ENCODE data around the gene PLA2G4C. TPM values are rescaled to one million over a fixed set of nuclear protein-coding genes. Genes with fewer than 3 reads are reported as not detected.

The PLA2G4C gene
- total RNA-seq, 1 experiment from 2014 or later = 4.5 TPM

- TF ChIP-seq, protein P1, sequence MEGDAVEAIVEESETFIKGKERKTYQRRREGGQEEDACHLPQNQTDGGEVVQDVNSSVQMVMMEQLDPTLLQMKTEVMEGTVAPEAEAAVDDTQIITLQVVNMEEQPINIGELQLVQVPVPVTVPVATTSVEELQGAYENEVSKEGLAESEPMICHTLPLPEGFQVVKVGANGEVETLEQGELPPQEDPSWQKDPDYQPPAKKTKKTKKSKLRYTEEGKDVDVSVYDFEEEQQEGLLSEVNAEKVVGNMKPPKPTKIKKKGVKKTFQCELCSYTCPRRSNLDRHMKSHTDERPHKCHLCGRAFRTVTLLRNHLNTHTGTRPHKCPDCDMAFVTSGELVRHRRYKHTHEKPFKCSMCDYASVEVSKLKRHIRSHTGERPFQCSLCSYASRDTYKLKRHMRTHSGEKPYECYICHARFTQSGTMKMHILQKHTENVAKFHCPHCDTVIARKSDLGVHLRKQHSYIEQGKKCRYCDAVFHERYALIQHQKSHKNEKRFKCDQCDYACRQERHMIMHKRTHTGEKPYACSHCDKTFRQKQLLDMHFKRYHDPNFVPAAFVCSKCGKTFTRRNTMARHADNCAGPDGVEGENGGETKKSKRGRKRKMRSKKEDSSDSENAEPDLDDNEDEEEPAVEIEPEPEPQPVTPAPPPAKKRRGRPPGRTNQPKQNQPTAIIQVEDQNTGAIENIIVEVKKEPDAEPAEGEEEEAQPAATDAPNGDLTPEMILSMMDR (IDR thresholded peaks at IDR 0.05) = no peak
These were observed 37.1 kb upstream of the PLA2G4C start (continued) for GRCh38 chr19:48147597-48148175.

- POLR2A ChIA-PET = no interaction called here
These were observed 28.4 kb upstream of the PLA2G4C start for GRCh38 chr19:48139053-48139452.

More at GRCh38 chr19:48139053-48139452, 28.4 kb upstream of the PLA2G4C start:
- TF ChIP-seq ATF6 (CRISPR knock-in tag; IDR thresholded peaks at IDR 0.05) (no peak), OVOL2 (CRISPR knock-in tag; IDR thresholded peaks at IDR 0.05; ENCODE audit: borderline replicate concordance) (no peak), ESRRA (CRISPR knock-in tag; IDR thresholded peaks at IDR 0.05; ENCODE audit: borderline replicate concordance) (no peak), ZNF138 (CRISPR knock-in tag; conservative IDR thresholded peaks at IDR 0.05) (no peak), SP1 (CRISPR knock-in tag; conservative IDR thresholded peaks at IDR 0.05) (no peak), GRHL2 (CRISPR knock-in tag; IDR thresholded peaks at IDR 0.05; ENCODE audit: insufficient replicate concordance, severe bottlenecking) (no peak), GTF2I (CRISPR knock-in tag; conservative IDR thresholded peaks at IDR 0.05) (no peak), ZNF396 (CRISPR knock-in tag; IDR thresholded peaks at IDR 0.05; ENCODE audit: borderline replicate concordance) (no peak), ZNF317 (CRISPR knock-in tag; IDR thresholded peaks at IDR 0.05; ENCODE audit: borderline replicate concordance, low read depth) (no peak), PRDM15 (CRISPR knock-in tag; IDR thresholded peaks at IDR 0.05) (no peak)
- TF ChIP-seq, protein P2, sequence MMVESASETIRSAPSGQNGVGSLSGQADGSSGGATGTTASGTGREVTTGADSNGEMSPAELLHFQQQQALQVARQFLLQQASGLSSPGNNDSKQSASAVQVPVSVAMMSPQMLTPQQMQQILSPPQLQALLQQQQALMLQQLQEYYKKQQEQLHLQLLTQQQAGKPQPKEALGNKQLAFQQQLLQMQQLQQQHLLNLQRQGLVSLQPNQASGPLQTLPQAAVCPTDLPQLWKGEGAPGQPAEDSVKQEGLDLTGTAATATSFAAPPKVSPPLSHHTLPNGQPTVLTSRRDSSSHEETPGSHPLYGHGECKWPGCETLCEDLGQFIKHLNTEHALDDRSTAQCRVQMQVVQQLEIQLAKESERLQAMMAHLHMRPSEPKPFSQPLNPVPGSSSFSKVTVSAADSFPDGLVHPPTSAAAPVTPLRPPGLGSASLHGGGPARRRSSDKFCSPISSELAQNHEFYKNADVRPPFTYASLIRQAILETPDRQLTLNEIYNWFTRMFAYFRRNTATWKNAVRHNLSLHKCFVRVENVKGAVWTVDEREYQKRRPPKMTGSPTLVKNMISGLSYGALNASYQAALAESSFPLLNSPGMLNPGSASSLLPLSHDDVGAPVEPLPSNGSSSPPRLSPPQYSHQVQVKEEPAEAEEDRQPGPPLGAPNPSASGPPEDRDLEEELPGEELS (CRISPR knock-in tag; IDR thresholded peaks at IDR 0.05) = no peak
- TF ChIP-seq, protein P3, sequence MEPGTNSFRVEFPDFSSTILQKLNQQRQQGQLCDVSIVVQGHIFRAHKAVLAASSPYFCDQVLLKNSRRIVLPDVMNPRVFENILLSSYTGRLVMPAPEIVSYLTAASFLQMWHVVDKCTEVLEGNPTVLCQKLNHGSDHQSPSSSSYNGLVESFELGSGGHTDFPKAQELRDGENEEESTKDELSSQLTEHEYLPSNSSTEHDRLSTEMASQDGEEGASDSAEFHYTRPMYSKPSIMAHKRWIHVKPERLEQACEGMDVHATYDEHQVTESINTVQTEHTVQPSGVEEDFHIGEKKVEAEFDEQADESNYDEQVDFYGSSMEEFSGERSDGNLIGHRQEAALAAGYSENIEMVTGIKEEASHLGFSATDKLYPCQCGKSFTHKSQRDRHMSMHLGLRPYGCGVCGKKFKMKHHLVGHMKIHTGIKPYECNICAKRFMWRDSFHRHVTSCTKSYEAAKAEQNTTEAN (CRISPR knock-in tag; IDR thresholded peaks at IDR 0.05) = no peak
- H3K4me1 Mint-ChIP-seq = no peaks in the 10 kb centered on the region
- ATAC-seq (no peak), DNase-seq (ENCODE audit: low spot score) (no peak)
- H3K9me3 Mint-ChIP-seq = no peaks in the 10 kb centered on the region
- no peak overlapping the region for H3K4me3 Mint-ChIP-seq
- CTCF ChIA-PET = no interaction called here
- no peak overlapping the region; the same call in 1 of the 2 replicates for H3K27ac Mint-ChIP-seq
- peaks cover 33% of the 10 kb centered on the region for H3K36me3 Mint-ChIP-seq
- H3K27me3 Mint-ChIP-seq (ENCODE audit: low read depth) = no peaks in the 10 kb centered on the region

All from WTC11 (cell line).